Tibial nerve (tissue), 4 donors: ENCODE results near the gene PROCR. TPM values are rescaled to one million over a fixed set of nuclear protein-coding genes. Genes with fewer than 3 reads are reported as not detected.
"Not testable (repeated sequence)": the region's sequence is repeated elsewhere in the genome, so short reads cannot be mapped to it uniquely, and the experiment has no call there.

ENCODE experiments used
- DNase-seq, 2 donors: peaks; one replicate each; pipeline ENCODE4 v3.0.0-alpha.2; 2019; ENCODE audit warnings: low spot score in 2 of 2
- H3K27ac ChIP-seq, 4 donors: fragments of 200-600 bp; sonication (generic) in 3 of 4; one replicate each; pipeline ENCODE4 v1.5.1; 2017 to 2019; ENCODE audit warnings: mild to moderate bottlenecking in 1 of 4
- H3K27me3 ChIP-seq, 2 donors: fragments of 200-600 bp; sonication (generic) in 1 of 2; one replicate each; pipeline versions ENCODE4 v1.5.1 to v1.6.0; 2017 to 2019
- H3K36me3 ChIP-seq, 3 donors: fragments of 200-600 bp; sonication (generic); one replicate each; pipeline ENCODE4 v1.5.1; 2018 to 2019
- H3K4me1 ChIP-seq, 4 donors: fragments of 200-600 bp; sonication (generic) in 3 of 4; one replicate each; pipeline ENCODE4 v1.5.1; 2017 to 2019
- H3K4me3 ChIP-seq, 4 donors: fragments of 200-600 bp; sonication (generic) in 3 of 4; one replicate each; pipeline ENCODE4 v1.5.1; 2017 to 2019; ENCODE audit warnings: mild to moderate bottlenecking in 1 of 4, moderate library complexity in 1 of 4
- H3K9me3 ChIP-seq, 4 donors: fragments of 200-600 bp; sonication (generic) in 3 of 4; one replicate each; pipeline ENCODE4 v1.5.1; 2017 to 2019
- CTCF ChIP-seq, 5 experiments: fragments of 200-600 bp in 3 of 5; fragments of 450-650 bp in 2 of 5; sonication (generic) in 3 of 5; IDR thresholded peaks; one replicate each; pipeline ENCODE4 v1.5.1; 2016 to 2019; ENCODE audit warnings: antibody characterized with exemption in 5 of 5, mild to moderate bottlenecking in 3 of 5, moderate library complexity in 2 of 5
- EP300 ChIP-seq, 2 donors: sonication (generic); formaldehyde crosslinking; IDR thresholded peaks; one replicate each; pipeline ENCODE4 v1.6.1; 2017; ENCODE audit warnings: antibody characterized with exemption in 2 of 2, mild to moderate bottlenecking in 1 of 2
- POLR2A ChIP-seq, 2 donors: fragments of 450-650 bp; IDR thresholded peaks; one replicate each; pipeline ENCODE4 v1.6.1; 2017; ENCODE audit warnings: antibody characterized with exemption in 2 of 2, mild to moderate bottlenecking in 2 of 2, moderate library complexity in 2 of 2
- WGBS, 2 donors: methylation state at CpG; one replicate each; pipeline ENCODE4 v1.1.5; 2018; 5-methylcytosine and 5-hydroxymethylcytosine counted together
- total RNA-seq, 4 donors: library from RNA; depleted of rRNA; stranded (reverse); fragments of >200 nt; gene quantifications; one replicate each; pipeline ENCODE4 v1.1.0, GENCODE V29; 2016

Gene PROCR
- total RNA-seq, 4 donors from 2014 or later, result 40.9 to 132 (median 94.6) TPM

- 86 to 90% methylated on average over 1 of the region's 1 CpG for WGBS, 2 donors
- TF ChIP-seq EP300 (IDR thresholded peaks at IDR 0.05) (no peak), POLR2A (IDR thresholded peaks at IDR 0.05) (no peak), CTCF (IDR thresholded peaks at IDR 0.05) (no peak)
- Histone ChIP-seq H3K4me1 (no peaks in the 10 kb centered on the region), H3K27me3 (no peaks in the 10 kb centered on the region), H3K36me3 (peaks cover 0 to 18% (median 0%) of the 10 kb centered on the region in 3 donors), H3K27ac (no peak overlapping the region), H3K4me3 (no peak overlapping the region), H3K9me3 (peaks cover 0 to 31% (median 7%) of the 10 kb centered on the region in 4 donors)
- no peak for DNase-seq
Measured at GRCh38 chr20:35200267-35200666, 28.4 kb downstream of the PROCR start.

- Histone ChIP-seq H3K9me3 (peaks cover 0 to 21% (median 4%) of the 10 kb centered on the region in 4 donors), H3K36me3 (peaks cover 0 to 18% (median 0%) of the 10 kb centered on the region in 3 donors)
- WGBS, 2 donors, result 93 to 95% methylated on average over 5 of the region's 5 CpGs
- DNase-seq, H3K27ac ChIP-seq, H3K4me3 ChIP-seq, H3K27me3 ChIP-seq, H3K4me1 ChIP-seq: not testable (repeated sequence)
Measured at GRCh38 chr20:35201467-35201866, 29.6 kb downstream of the PROCR start.

GRCh38 chr20:35206802-35207201, 34.9 kb downstream of the PROCR start:
- Histone ChIP-seq H3K4me1 (peaks cover 0 to 17% (median 0%) of the 10 kb centered on the region in 4 donors), H3K27me3 (no peaks in the 10 kb centered on the region), H3K27ac (no peak overlapping the region), H3K9me3 (no peaks in the 10 kb centered on the region), H3K4me3 (no peak overlapping the region), H3K36me3 (peaks cover 0 to 13% (median 0%) of the 10 kb centered on the region in 3 donors)
- no peak for DNase-seq
- no peak for TF ChIP-seq EP300 (IDR thresholded peaks at IDR 0.05)
- TF ChIP-seq POLR2A (IDR thresholded peaks at IDR 0.05), result no peak
- no peak for TF ChIP-seq CTCF (IDR thresholded peaks at IDR 0.05)
- WGBS, 2 donors, result 85 to 100% methylated on average over 1 of the region's 1 CpG

- Histone ChIP-seq H3K9me3 (no peaks in the 10 kb centered on the region), H3K4me3 (peak overlapping the region in 1 of 4 donors; percentile 14), H3K4me1 (peaks cover 0 to 17% (median 0%) of the 10 kb centered on the region in 4 donors), H3K27me3 (no peaks in the 10 kb centered on the region), H3K36me3 (peaks cover 0 to 24% (median 0%) of the 10 kb centered on the region in 3 donors), H3K27ac (peak overlapping the region; percentile 53 to 85 (median 75))
- TF ChIP-seq CTCF (IDR thresholded peaks at IDR 0.05) (peak; percentile 65 to 93 (median 74)), EP300 (IDR thresholded peaks at IDR 0.05) (peak; percentile 13 to 67), POLR2A (IDR thresholded peaks at IDR 0.05) (no peak)
- DNase-seq, result peak; percentile 60 to 96
- 24 to 30% methylated on average over 8 of the region's 8 CpGs for WGBS, 2 donors
Measured at GRCh38 chr20:35207950-35208611, 36.2 kb downstream of the PROCR start.

- no peak overlapping the region for H3K4me3 ChIP-seq
- H3K9me3 ChIP-seq, result no peaks in the 10 kb centered on the region
- no peak for TF ChIP-seq EP300 (IDR thresholded peaks at IDR 0.05)
- TF ChIP-seq POLR2A (IDR thresholded peaks at IDR 0.05), result no peak
- TF ChIP-seq CTCF (IDR thresholded peaks at IDR 0.05), result no peak
- no peak overlapping the region for H3K27ac ChIP-seq
- H3K36me3 ChIP-seq, result peaks cover 0 to 44% (median 0%) of the 10 kb centered on the region in 3 donors
- DNase-seq, result no peak
- 81 to 85% methylated on average over 12 of the region's 12 CpGs for WGBS, 2 donors
- no peaks in the 10 kb centered on the region for H3K27me3 ChIP-seq
- no peaks in the 10 kb centered on the region for H3K4me1 ChIP-seq
Measured at GRCh38 chr20:35215066-35215956, 43.4 kb downstream of the PROCR start.
